ENCODE data around the gene LRRC45.

DNA sequence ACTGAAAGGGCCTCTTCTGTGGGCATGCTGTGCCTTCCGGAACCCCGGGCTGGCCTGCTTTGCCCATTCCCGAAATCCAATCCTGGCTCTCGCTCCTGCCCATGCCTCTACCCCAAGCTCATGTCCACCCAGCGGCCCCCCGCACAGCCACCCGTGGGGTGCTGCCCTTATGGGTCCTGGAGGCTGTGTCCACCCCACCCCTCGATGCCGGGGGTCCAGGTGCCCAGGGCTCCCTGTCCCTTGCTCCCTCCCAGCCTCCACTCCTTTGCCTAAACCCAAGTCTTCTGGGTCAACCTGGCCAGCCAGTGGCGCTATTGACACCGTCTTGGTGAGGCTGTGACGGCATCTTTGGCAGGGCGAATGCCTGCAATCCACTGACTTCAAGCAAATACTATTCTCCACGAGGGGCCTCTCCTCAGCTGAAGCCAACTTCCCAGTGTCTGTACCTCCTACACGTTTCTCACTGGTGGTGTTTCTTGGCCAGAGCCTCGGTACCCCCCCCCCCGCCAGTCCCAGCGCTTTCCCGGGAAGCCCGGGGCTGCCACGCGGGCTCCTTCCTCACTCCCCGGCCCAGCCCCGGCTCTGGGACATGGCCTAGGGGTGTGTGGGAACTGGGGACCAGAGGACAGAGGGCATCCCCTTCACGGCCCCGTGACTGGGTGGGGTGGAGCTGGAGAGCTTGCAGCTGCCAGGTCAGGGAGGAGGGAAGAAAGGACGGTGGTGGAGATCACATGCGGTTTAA lies 54.7 kb downstream of the LRRC45 start:
- TF ChIP-seq CTCF (IDR thresholded peaks at IDR 0.05; ENCODE audit: low read depth, low read length), result no peak
- TF ChIP-seq, protein P1, sequence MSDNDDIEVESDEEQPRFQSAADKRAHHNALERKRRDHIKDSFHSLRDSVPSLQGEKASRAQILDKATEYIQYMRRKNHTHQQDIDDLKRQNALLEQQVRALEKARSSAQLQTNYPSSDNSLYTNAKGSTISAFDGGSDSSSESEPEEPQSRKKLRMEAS (IDR thresholded peaks at IDR 0.05; ENCODE audit: low read depth, low read length), result no peak
